Measurements from ENCODE around the gene UNC13A. TPM values are rescaled to one million over a fixed set of nuclear protein-coding genes. Genes with fewer than 3 reads are reported as not detected.

The UNC13A gene
- total and polyA plus RNA-seq, 3 donors from 2014 or later, result 1.2 to 3.2 (median 2.6) TPM

DNA sequence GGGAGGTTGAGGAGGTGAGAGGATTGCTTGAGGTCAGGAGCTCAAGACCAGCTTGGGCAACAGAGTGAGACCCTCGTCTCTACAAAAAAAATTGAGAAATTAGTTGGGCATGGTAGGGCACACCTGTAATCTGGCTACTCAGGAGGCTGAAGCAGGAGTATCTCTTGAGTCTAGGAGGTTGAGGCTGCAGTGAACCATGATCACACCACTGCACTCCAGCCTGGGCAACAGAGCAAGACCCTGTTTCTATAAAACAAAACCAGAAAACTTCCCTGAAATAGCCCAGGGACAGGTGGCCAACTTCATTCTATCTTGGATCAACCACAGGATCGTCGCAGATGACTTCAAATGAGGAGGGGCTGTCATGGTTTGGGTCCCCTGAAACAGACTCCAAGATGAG lies 104.0 kb downstream of the UNC13A start:
- no peak for DNase-seq

DNA sequence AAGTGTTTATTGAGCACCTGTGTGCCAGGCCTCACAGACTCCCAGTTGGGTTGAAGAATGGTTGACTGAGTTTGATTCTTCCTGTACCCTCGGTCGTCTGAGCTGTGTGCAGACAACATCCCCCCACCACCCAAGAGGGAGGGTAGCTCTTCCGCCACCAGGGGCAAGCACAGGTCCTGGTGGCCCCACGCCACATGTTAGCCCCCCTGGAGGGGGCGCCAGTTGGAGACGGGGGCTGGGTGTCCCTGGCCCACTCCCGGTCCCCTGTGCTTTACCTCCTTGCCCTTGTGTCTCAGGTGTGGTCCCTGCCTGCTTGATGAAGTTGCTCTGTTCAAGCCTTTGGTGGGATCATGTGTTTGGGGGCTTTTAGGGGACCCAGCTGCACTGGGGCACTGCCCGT lies 105.5 kb downstream of the UNC13A start:
- DNase-seq, result no peak
- Histone ChIP-seq H3K27ac (no peak overlapping the region), H3K4me1 (no peaks in the 10 kb centered on the region), H3K27me3 (no peaks in the 10 kb centered on the region), H3K9me3 (no peaks in the 10 kb centered on the region), H3K36me3 (ENCODE audit: low read depth, missing control alignments) (no peaks in the 10 kb centered on the region), H3K4me3 (no peak overlapping the region)
- intact Hi-C loops (cut with DNase I; ENCODE audit: low total_unique reads), result no loop called here
- TF ChIP-seq, protein P1, sequence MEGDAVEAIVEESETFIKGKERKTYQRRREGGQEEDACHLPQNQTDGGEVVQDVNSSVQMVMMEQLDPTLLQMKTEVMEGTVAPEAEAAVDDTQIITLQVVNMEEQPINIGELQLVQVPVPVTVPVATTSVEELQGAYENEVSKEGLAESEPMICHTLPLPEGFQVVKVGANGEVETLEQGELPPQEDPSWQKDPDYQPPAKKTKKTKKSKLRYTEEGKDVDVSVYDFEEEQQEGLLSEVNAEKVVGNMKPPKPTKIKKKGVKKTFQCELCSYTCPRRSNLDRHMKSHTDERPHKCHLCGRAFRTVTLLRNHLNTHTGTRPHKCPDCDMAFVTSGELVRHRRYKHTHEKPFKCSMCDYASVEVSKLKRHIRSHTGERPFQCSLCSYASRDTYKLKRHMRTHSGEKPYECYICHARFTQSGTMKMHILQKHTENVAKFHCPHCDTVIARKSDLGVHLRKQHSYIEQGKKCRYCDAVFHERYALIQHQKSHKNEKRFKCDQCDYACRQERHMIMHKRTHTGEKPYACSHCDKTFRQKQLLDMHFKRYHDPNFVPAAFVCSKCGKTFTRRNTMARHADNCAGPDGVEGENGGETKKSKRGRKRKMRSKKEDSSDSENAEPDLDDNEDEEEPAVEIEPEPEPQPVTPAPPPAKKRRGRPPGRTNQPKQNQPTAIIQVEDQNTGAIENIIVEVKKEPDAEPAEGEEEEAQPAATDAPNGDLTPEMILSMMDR (IDR thresholded peaks at IDR 0.05), result no peak
- TF ChIP-seq POLR2A (IDR thresholded peaks at IDR 0.05), result no peak
- 60 to 77% methylated on average over 3 to 8 of the region's 8 CpGs for WGBS, 2 donors

More for the DNA sequence above, 104.0 kb downstream of the UNC13A start:
- no peaks in the 10 kb centered on the region for H3K27me3 ChIP-seq
- no peak overlapping the region for H3K4me3 ChIP-seq
- intact Hi-C loops (cut with DNase I; ENCODE audit: low total_unique reads), result no loop called here
- 66 to 71% methylated on average over 3 of the region's 3 CpGs for WGBS, 2 donors
- H3K9me3 ChIP-seq, result no peaks in the 10 kb centered on the region
- TF ChIP-seq, protein P1 (IDR thresholded peaks at IDR 0.05), result no peak
- TF ChIP-seq POLR2A (IDR thresholded peaks at IDR 0.05), result no peak
- H3K27ac ChIP-seq, result no peak overlapping the region
- H3K4me1 ChIP-seq, result no peaks in the 10 kb centered on the region
- no peaks in the 10 kb centered on the region for H3K36me3 ChIP-seq (ENCODE audit: low read depth, missing control alignments)

DNA sequence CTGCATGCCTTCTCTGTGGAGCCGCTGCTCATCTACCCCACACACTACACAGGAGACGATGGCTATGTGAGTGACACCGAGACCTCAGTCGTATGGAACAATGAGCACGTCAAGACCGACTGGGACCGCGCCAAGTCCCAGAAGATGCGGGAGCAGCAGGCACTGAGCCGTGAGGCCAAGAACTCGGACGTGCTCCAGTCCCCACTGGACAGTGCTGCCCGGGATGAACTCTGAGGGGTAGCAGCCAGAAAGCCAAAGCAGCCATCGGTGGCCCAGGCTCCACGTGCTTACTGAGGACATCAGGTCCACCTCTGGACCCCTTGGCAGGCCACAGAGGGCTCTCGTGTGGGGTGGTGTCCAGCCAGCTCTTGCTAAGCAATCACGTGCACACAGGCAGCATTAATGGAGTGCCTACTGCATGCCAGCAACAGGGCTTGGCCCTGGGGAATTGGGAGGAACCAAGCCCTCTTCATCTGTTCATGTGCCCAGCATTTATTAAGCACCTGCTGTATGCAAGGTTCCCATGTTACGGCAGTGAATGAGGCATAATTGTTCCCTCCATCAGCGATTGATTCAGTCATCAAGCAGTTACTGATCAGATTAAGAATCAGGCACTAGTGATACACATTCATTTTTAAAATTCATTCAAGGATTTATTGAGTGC lies 106.8 kb downstream of the UNC13A start:
- WGBS, 2 donors, result 74 to 89% methylated on average over 11 to 19 of the region's 19 CpGs

DNA sequence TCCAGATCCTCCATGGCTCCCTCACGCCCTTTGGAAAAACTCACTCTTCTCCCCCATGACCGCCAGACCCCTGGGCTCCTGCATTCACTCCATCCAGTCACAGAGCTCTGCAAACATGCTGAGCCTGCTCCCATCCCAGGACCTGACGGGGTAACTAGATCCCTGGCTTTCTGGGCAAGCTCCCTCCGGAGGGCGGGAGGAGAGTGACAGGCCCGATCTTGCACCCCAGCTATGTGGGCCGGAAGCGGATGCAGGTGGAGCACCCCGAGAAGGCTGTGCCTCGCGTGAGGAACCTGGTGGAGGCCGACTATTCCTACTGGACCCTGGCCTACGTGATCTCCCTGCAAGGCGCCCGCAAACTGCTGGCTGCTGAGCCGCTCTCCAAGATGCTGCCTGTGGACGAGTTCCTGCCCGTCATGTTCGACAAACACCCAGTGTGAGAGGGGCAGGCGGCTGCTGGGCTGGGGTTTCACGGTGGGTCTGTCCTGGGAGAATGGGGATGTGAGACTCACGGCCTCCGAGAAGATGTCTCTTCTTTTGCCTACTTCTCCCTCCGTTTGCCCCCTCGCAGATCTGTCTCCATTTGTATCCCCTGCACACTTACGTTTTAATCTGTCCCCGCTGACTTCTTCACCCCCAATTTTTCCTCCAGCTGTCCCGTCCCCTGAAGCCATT lies 107.5 kb downstream of the UNC13A start:
- Histone ChIP-seq H3K4me1 (no peaks in the 10 kb centered on the region), H3K27me3 (no peaks in the 10 kb centered on the region), H3K27ac (no peak overlapping the region), H3K4me3 (no peak overlapping the region), H3K9me3 (no peaks in the 10 kb centered on the region), H3K36me3 (ENCODE audit: low read depth, missing control alignments) (no peaks in the 10 kb centered on the region)
- DNase-seq, result no peak
- intact Hi-C loops (cut with DNase I; ENCODE audit: low total_unique reads), result no loop called here
- no peak for TF ChIP-seq POLR2A (IDR thresholded peaks at IDR 0.05)
- TF ChIP-seq, protein P1 (IDR thresholded peaks at IDR 0.05), result no peak
- WGBS, 2 donors, result 79 to 88% methylated on average over 11 to 28 of the region's 28 CpGs

More for the DNA sequence above, 106.8 kb downstream of the UNC13A start:
- Histone ChIP-seq H3K4me1 (no peaks in the 10 kb centered on the region), H3K27ac (no peak overlapping the region), H3K9me3 (no peaks in the 10 kb centered on the region), H3K27me3 (no peaks in the 10 kb centered on the region), H3K4me3 (no peak overlapping the region), H3K36me3 (ENCODE audit: low read depth, missing control alignments) (no peaks in the 10 kb centered on the region)
- DNase-seq, result no peak
- intact Hi-C loops (cut with DNase I; ENCODE audit: low total_unique reads), result no loop called here
- TF ChIP-seq, protein P1 (IDR thresholded peaks at IDR 0.05), result no peak
- no peak for TF ChIP-seq POLR2A (IDR thresholded peaks at IDR 0.05)
